Measurements from ENCODE around the gene PDZRN4.

DNA sequence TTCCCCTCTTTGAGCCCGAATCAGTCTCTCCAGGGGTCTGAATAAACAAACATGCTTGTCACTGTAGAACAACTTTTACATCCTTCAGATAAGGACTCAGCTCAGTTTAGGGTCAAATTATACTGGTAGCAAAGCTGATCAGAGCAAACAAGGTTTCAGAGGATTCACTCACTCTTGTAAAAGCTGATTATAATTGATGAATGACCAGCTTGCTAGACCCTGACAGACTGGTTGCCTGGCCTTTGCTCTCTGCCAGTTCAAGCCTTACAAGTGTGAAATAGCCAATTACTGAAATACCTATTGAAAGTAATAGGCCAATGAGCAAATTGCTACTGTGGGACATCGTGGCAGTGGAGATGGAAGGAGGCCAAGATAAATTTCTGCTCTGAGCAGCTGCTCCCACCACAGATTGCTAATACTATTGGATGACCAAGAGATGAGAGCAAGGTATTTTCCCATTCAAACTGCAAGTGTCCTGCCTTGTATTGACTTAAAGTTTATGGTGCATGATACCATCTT, 177.6 kb downstream of the PDZRN4 start:
- TF ChIP-seq, protein P1, sequence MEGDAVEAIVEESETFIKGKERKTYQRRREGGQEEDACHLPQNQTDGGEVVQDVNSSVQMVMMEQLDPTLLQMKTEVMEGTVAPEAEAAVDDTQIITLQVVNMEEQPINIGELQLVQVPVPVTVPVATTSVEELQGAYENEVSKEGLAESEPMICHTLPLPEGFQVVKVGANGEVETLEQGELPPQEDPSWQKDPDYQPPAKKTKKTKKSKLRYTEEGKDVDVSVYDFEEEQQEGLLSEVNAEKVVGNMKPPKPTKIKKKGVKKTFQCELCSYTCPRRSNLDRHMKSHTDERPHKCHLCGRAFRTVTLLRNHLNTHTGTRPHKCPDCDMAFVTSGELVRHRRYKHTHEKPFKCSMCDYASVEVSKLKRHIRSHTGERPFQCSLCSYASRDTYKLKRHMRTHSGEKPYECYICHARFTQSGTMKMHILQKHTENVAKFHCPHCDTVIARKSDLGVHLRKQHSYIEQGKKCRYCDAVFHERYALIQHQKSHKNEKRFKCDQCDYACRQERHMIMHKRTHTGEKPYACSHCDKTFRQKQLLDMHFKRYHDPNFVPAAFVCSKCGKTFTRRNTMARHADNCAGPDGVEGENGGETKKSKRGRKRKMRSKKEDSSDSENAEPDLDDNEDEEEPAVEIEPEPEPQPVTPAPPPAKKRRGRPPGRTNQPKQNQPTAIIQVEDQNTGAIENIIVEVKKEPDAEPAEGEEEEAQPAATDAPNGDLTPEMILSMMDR (IDR thresholded peaks at IDR 0.05), result no peak
- no peak for TF ChIP-seq POLR2A (IDR thresholded peaks at IDR 0.05)
